ENCODE measurements around the gene ULK4.
"Not testable (repeated sequence)": the region's sequence is repeated elsewhere in the genome, so short reads cannot be mapped to it uniquely, and the experiment has no call there.

ULK4 gene

GRCh38 chr3:41647730-41648129 lies 314.2 kb downstream of the ULK4 start:
- DNase-seq (ENCODE audit: low read depth), result not testable (repeated sequence)

DNA sequence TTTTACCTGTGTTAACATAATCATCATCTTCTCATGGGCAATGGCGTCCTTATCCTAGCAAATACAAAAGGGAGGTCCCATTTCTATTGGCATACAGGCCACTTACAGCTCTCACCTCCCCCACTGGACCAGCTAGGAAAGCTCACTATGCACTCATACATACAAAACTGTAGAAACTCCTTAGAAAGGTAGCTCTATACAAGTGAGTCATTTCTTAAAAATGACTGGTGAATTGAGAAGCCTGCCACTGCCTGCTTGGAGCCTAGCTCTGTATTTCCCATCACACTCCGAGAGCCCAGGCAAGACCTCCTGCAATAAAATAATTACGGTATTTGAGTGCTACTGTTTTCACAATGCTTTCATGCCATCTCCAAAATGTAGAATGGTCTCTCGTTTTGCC lies 321.8 kb downstream of the ULK4 start:
- no peak for DNase-seq (ENCODE audit: low read depth)

DNA sequence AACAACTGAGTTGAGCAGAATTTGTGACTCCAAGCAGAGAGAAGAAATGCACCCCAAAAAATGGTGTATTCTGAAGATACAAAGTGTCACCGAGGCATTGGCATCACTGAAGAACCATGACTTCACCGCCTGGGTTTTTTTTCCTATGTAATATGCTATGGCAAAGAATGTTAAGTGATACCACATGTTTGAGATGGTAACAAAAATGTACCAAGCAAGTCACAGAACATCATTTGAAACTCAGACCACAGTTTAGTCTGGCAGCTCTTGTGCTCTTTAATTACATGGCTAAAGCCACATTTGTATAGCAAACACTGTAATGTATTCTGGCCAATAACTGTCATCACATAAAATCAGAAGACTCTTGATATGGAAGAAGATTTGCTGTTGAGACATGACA lies 323.5 kb downstream of the ULK4 start:
- DNase-seq (ENCODE audit: low read depth), result no peak

- no peak for DNase-seq (ENCODE audit: low read depth)
Measured at GRCh38 chr3:41632700-41633099, 329.2 kb downstream of the ULK4 start.

- DNase-seq (ENCODE audit: low read depth), result no peak
Measured at GRCh38 chr3:41630708-41631107, 331.2 kb downstream of the ULK4 start.

GRCh38 chr3:41629986-41630385 lies 331.9 kb downstream of the ULK4 start:
- no peak for DNase-seq (ENCODE audit: low read depth)

DNA sequence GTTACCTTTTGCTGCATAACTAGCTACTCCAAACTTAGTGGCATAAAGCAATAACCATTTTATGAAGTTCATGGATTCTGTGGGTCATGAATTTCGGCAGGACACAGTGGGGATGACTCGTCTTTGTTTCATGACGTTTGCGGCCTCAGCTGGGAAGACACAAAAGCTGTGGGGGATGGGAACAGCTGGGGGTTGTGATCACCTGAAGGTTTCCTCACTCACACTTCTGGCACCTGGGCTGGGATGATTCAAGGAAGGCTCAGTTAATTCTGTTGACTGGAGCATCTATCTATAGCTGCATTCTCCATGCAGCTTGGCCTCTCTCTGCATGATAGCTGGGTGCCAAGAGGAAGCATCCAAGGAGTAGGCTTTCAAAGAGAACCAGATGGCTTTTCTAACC lies 332.8 kb downstream of the ULK4 start:
- DNase-seq (ENCODE audit: low read depth), result no peak

DNA sequence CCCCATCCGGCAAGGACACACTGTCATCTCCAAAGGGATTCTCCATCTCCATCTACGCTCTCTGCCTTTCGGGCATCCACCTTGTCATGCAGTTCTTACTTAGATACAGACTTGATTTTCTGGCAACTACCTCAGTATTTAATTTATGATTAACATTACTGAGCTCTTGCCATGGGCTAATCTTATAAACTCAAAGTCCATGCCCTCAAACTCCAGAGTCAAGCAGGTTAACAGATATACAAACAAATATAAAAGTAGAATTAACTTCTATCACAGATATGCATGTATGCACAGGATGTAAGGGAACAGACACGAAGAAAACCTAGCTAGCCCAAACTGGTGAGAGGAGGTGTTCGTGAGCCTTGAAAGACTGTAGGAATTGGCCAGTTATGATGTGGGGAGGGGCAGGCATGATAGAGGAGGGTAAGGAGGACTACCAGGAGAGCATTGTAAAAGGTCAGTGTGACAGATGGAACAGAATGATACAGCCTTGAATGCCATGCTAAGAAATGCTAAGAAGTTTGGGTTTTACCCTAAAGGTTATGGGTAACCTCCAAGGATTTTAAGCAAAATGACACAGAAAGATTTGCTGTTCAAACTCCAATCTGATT lies 334.3 kb downstream of the ULK4 start:
- DNase-seq (ENCODE audit: low read depth), result no peak

DNA sequence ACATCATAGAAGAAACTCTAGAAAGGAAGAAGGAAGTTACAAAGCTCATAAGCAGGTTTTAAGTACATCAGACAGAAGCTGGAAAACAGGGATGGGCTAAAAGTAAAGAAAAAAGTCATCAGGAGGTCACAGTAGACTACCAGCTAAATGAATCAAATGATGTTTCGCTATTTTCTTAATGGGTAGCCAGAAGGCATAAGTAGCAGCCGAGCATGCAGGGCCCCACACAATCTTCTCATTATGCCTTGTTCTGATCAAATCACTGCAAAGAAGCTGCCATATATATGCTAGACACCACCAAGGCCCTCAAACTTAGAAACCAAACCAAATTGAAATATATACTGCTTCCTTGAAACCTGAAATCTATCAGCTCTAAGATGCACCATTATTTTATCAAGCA lies 349.1 kb downstream of the ULK4 start:
- DNase-seq (ENCODE audit: low read depth), result no peak

DNA sequence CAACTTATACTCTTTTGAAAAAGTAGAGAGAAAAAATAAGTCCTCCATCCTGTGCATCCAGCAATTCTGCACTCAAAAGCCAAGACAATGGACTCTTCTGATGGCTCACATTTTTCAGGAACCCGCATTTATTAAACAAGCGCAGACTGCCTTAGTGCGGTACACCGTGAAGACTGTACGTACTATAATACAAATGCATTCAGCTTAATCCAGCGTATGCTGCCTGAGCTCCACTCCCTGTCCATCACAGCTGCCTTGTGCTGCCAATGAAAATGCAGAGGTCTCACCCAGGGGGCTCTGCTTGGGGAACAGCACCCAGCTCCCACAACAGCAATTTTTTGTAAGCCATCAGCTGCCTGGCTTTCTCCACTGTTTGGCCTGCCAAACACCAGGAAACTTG lies 350.9 kb downstream of the ULK4 start:
- DNase-seq (ENCODE audit: low read depth), result no peak

GRCh38 chr3:41608347-41608746 lies 353.6 kb downstream of the ULK4 start:
- DNase-seq (ENCODE audit: low read depth), result no peak

- DNase-seq (ENCODE audit: low read depth), result no peak
Measured at GRCh38 chr3:41603807-41604206, 358.1 kb downstream of the ULK4 start.

GRCh38 chr3:41602121-41602520 lies 359.8 kb downstream of the ULK4 start:
- no peak for DNase-seq (ENCODE audit: low read depth)

DNA sequence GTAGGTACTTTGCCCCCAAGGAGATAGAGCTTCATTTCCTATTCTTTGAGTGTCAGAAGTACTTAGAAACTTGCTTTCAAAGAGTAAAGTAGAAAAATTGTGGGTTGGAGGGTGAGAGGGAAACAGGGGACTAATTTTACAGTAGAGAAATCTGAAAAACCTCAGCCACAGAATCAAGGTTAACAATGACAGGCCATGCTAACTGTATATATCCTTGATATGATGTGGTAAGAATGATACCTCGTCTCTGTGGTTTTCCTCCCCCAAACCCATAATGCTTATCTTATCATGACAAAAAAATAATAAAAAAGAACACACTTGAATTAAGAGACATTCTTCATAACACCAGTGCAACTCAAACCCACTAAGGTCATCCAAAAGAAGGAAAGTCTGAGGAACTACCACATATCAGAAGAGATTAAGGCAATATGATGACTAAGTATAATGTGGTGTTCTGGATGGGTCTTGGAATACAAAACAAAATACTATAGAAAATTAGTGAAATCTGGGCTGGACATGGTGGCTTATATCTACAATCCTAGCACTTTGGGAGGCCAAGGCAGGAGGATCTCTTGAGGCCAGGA lies 360.4 kb downstream of the ULK4 start:
- DNase-seq (ENCODE audit: low read depth), result no peak

GRCh38 chr3:41600616-41601015 lies 361.3 kb downstream of the ULK4 start:
- no peak for DNase-seq (ENCODE audit: low read depth)

DNA sequence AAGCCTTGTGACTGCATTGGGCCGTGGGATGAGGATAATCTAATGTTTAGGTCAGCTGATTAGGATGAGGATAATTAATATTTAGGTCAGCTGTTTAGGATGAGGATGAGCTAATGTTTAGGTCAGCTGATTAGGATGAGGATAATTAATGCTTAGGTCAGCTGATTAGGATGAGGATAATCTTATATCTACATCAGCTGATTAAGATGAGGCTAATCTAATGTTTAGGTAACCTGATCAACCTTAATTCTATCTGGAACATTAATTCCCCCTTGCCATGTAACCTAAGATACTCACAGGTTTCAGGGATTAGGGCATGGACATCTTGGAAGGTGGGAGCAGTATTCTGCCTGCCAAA lies 362.8 kb downstream of the ULK4 start:
- DNase-seq (ENCODE audit: low read depth), result no peak

- no peak for DNase-seq (ENCODE audit: low read depth)
Measured at GRCh38 chr3:41598402-41599126, 363.3 kb downstream of the ULK4 start.

GRCh38 chr3:41593774-41594173 lies 368.1 kb downstream of the ULK4 start:
- DNase-seq (ENCODE audit: low read depth), result no peak

- no peak for DNase-seq (ENCODE audit: low read depth)
Measured at GRCh38 chr3:41592753-41593510, 369.0 kb downstream of the ULK4 start.

- no peak for DNase-seq (ENCODE audit: low read depth)
Measured at GRCh38 chr3:41583014-41583413, 378.9 kb downstream of the ULK4 start.

- no peak for DNase-seq (ENCODE audit: low read depth)
Measured at GRCh38 chr3:41581700-41582099, 380.2 kb downstream of the ULK4 start.

DNA sequence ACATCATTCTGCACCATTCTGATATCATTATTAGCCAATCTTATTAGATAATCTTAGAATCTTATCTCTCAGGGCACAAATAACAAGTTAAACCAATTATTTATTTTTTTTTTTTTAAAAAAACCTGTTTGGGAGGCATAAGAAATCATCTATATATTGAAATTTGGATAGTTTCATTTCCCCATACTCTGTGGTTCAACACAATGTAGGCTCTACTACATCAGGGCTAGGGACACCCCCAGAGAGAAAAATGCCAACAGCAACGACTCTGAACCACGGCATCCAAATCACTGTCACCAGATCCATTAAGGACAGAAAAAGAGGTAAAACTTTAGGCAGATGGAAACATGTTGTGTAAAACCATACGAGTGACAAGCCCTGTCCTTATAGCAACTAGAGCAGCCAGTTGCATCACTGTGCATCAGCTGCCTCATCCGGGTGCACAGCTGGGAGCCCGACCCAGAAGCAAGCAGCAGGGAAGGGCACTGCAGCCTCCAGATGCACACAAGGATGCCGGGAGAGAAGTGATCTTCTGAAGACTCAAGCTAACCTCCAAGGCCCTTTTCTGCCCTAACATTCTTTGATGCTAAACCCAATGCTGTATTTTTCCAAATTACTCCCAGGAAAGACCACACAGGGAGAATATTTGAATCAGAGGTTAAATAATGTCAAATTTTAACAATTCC lies 381.5 kb downstream of the ULK4 start:
- no peak for DNase-seq (ENCODE audit: low read depth)

Data from fibroblast of the conjunctiva (primary cell).